ENCODE results near the gene JKAMP. TPM values are rescaled to one million over a fixed set of nuclear protein-coding genes. Genes with fewer than 3 reads are reported as not detected.

The JKAMP gene
- total RNA-seq, 5 donors from 2014 or later (not counting 1 experiment from before 2014, with no cell fraction given), result 13.8 to 27.0 (median 22.0) TPM

GRCh38 chr14:59475709-59476108 is 8.6 kb upstream of the JKAMP start:
- Histone ChIP-seq H3K36me3 (ENCODE audit: control insufficient read depth in 2 of 2, extremely low read depth in 1 of 2, insufficient read depth in 1 of 2, low read length in 1 of 2) (peaks cover 0 to 15% of the 10 kb centered on the region in 2 donors), H3K27me3 (replicated peaks in 1 of 2; ENCODE audit: control insufficient read depth in 2 of 2, extremely low read depth in 1 of 2, insufficient read depth in 2 of 2, low read length in 1 of 2) (no peaks in the 10 kb centered on the region), H3K9me3 (no peaks in the 10 kb centered on the region), H3K27ac (ENCODE audit: low read length) (no peak overlapping the region), H3K4me1 (ENCODE audit: control insufficient read depth in 1 of 2, extremely low read depth in 1 of 2, insufficient read depth in 2 of 2, low read length in 2 of 2) (no peaks in the 10 kb centered on the region), H3K4me3 (ENCODE audit: control insufficient read depth in 1 of 2, extremely low read depth in 1 of 2, low read length in 1 of 2) (no peak overlapping the region)
- H3K36me3 Mint-ChIP-seq, result peaks cover 20% of the 10 kb centered on the region
- WGBS (ENCODE audit: insufficient coverage), result no CpG with 5 or more reads among the region's 1 CpG
- no peak overlapping the region for H3K4me3 Mint-ChIP-seq
- ChIA-PET CTCF (interaction anchor here in 1 of 2 donors (0.5 kb wide), 1 partner anchor 680 kb away, joined by 4 read pairs; no protein-coding TSS in a partner anchor), POLR2A (no interaction called here)
- DNase-seq, result no peak
- no peaks in the 10 kb centered on the region for H3K9me3 Mint-ChIP-seq
- H3K27ac Mint-ChIP-seq, result no peak overlapping the region
- H3K4me1 Mint-ChIP-seq, result peaks cover 10 to 22% (median 21%) of the 10 kb centered on the region in 3 donors
- ATAC-seq (replicated peaks in 1 of 4), result no peak
- H3K27me3 Mint-ChIP-seq, result no peaks in the 10 kb centered on the region

- peaks cover 38 to 48% (median 48%) of the 10 kb centered on the region in 3 donors for H3K4me1 Mint-ChIP-seq
- H3K4me3 Mint-ChIP-seq, result no peak overlapping the region
- POLR2A ChIA-PET, result no interaction called here
- peaks cover 13 to 15% of the 10 kb centered on the region in 2 experiments for H3K4me1 ChIP-seq (ENCODE audit: control insufficient read depth in 1 of 2, extremely low read depth in 1 of 2, insufficient read depth in 2 of 2, low read length in 2 of 2)
- H3K27me3 Mint-ChIP-seq, result no peaks in the 10 kb centered on the region
- no peak for ATAC-seq (replicated peaks in 1 of 4)
- H3K27me3 ChIP-seq (replicated peaks in 1 of 2; ENCODE audit: control insufficient read depth in 2 of 2, extremely low read depth in 1 of 2, insufficient read depth in 2 of 2, low read length in 1 of 2), result no peaks in the 10 kb centered on the region
- H3K9me3 ChIP-seq, result no peaks in the 10 kb centered on the region
- H3K9me3 Mint-ChIP-seq, result no peaks in the 10 kb centered on the region
- H3K27ac ChIP-seq (ENCODE audit: low read length), result no peak overlapping the region
- DNase-seq, result no peak
- no peak overlapping the region for H3K27ac Mint-ChIP-seq
- H3K4me3 ChIP-seq (ENCODE audit: control insufficient read depth in 1 of 2, extremely low read depth in 1 of 2, low read length in 1 of 2), result no peak overlapping the region
- CTCF ChIA-PET, result no interaction called here
- H3K36me3 Mint-ChIP-seq, result peaks cover 14% of the 10 kb centered on the region
- peaks cover 0 to 15% of the 10 kb centered on the region in 2 donors for H3K36me3 ChIP-seq (ENCODE audit: control insufficient read depth in 2 of 2, extremely low read depth in 1 of 2, insufficient read depth in 1 of 2, low read length in 1 of 2)
- WGBS (ENCODE audit: insufficient coverage), result 100% methylated on average over 1 of the region's 3 CpGs
Observed at GRCh38 chr14:59478540-59478939, 5.8 kb upstream of the JKAMP start.

GRCh38 chr14:59480166-59480565 is 4.2 kb upstream of the JKAMP start:
- ChIA-PET CTCF (no interaction called here), POLR2A (no interaction called here)
- peaks cover 15% of the 10 kb centered on the region in 2 experiments for H3K4me1 ChIP-seq (ENCODE audit: control insufficient read depth in 1 of 2, extremely low read depth in 1 of 2, insufficient read depth in 2 of 2, low read length in 2 of 2)
- H3K27me3 ChIP-seq (replicated peaks in 1 of 2; ENCODE audit: control insufficient read depth in 2 of 2, extremely low read depth in 1 of 2, insufficient read depth in 2 of 2, low read length in 1 of 2), result no peaks in the 10 kb centered on the region
- peaks cover 45 to 54% (median 54%) of the 10 kb centered on the region in 3 donors for H3K4me1 Mint-ChIP-seq
- DNase-seq (no peak), ATAC-seq (replicated peaks in 1 of 4) (no peak)
- WGBS (ENCODE audit: insufficient coverage), result no CpG with 5 or more reads among the region's 1 CpG
- H3K36me3 ChIP-seq (ENCODE audit: control insufficient read depth in 2 of 2, extremely low read depth in 1 of 2, insufficient read depth in 1 of 2, low read length in 1 of 2), result peaks cover 0 to 9% of the 10 kb centered on the region in 2 donors
- H3K4me3 Mint-ChIP-seq, result peak overlapping the region in 1 of 3 donors; percentile 22
- no peaks in the 10 kb centered on the region for H3K9me3 Mint-ChIP-seq
- H3K4me3 ChIP-seq (ENCODE audit: control insufficient read depth in 1 of 2, extremely low read depth in 1 of 2, low read length in 1 of 2), result no peak overlapping the region
- H3K9me3 ChIP-seq, result no peaks in the 10 kb centered on the region
- H3K27me3 Mint-ChIP-seq, result no peaks in the 10 kb centered on the region
- H3K27ac Mint-ChIP-seq, result peak overlapping the region; percentile 12 to 71
- H3K36me3 Mint-ChIP-seq, result peaks cover 12% of the 10 kb centered on the region
- H3K27ac ChIP-seq (ENCODE audit: low read length), result no peak overlapping the region

- Histone ChIP-seq H3K4me3 (ENCODE audit: control insufficient read depth in 1 of 2, extremely low read depth in 1 of 2, low read length in 1 of 2) (no peak overlapping the region), H3K27me3 (replicated peaks in 1 of 2; ENCODE audit: control insufficient read depth in 2 of 2, extremely low read depth in 1 of 2, insufficient read depth in 2 of 2, low read length in 1 of 2) (no peaks in the 10 kb centered on the region), H3K36me3 (ENCODE audit: control insufficient read depth in 2 of 2, extremely low read depth in 1 of 2, insufficient read depth in 1 of 2, low read length in 1 of 2) (peaks cover 0 to 3% of the 10 kb centered on the region in 2 donors), H3K9me3 (no peaks in the 10 kb centered on the region), H3K4me1 (ENCODE audit: control insufficient read depth in 1 of 2, extremely low read depth in 1 of 2, insufficient read depth in 2 of 2, low read length in 2 of 2) (peaks cover 20 to 24% of the 10 kb centered on the region in 2 experiments), H3K27ac (ENCODE audit: low read length) (no peak overlapping the region)
- CTCF ChIA-PET, result no interaction called here
- POLR2A ChIA-PET, result no interaction called here
- no CpG with 5 or more reads among the region's 2 CpGs for WGBS (ENCODE audit: insufficient coverage)
- no peak for DNase-seq
- peaks cover 54 to 66% (median 66%) of the 10 kb centered on the region in 3 donors for H3K4me1 Mint-ChIP-seq
- H3K4me3 Mint-ChIP-seq, result no peak overlapping the region
- peak overlapping the region in 1 of 2 donors; percentile 53 for H3K27ac Mint-ChIP-seq
- H3K27me3 Mint-ChIP-seq, result no peaks in the 10 kb centered on the region
- no peak for ATAC-seq (replicated peaks in 1 of 4)
- H3K9me3 Mint-ChIP-seq, result no peaks in the 10 kb centered on the region
- peaks cover 11% of the 10 kb centered on the region for H3K36me3 Mint-ChIP-seq
Observed at GRCh38 chr14:59481407-59481806, 2.9 kb upstream of the JKAMP start.

- WGBS (ENCODE audit: insufficient coverage), result 100% methylated on average over 2 of the region's 2 CpGs
- Histone ChIP-seq H3K27ac (ENCODE audit: low read length) (no peak overlapping the region), H3K27me3 (replicated peaks in 1 of 2; ENCODE audit: control insufficient read depth in 2 of 2, extremely low read depth in 1 of 2, insufficient read depth in 2 of 2, low read length in 1 of 2) (no peaks in the 10 kb centered on the region), H3K4me1 (ENCODE audit: control insufficient read depth in 1 of 2, extremely low read depth in 1 of 2, insufficient read depth in 2 of 2, low read length in 2 of 2) (peaks cover 20 to 28% of the 10 kb centered on the region in 2 experiments), H3K4me3 (ENCODE audit: control insufficient read depth in 1 of 2, extremely low read depth in 1 of 2, low read length in 1 of 2) (no peak overlapping the region), H3K36me3 (ENCODE audit: control insufficient read depth in 2 of 2, extremely low read depth in 1 of 2, insufficient read depth in 1 of 2, low read length in 1 of 2) (no peaks in the 10 kb centered on the region), H3K9me3 (no peaks in the 10 kb centered on the region)
- Mint-ChIP-seq H3K27ac (peak overlapping the region in 1 of 2 donors; percentile 83), H3K27me3 (no peaks in the 10 kb centered on the region), H3K4me1 (peaks cover 54 to 66% (median 66%) of the 10 kb centered on the region in 3 donors), H3K4me3 (peak overlapping the region; percentile 89 to 97 (median 95)), H3K9me3 (no peaks in the 10 kb centered on the region), H3K36me3 (peaks cover 7% of the 10 kb centered on the region)
- ChIA-PET CTCF (no interaction called here), POLR2A (no interaction called here)
- ATAC-seq (replicated peaks in 1 of 4) (no peak), DNase-seq (no peak)
Observed at GRCh38 chr14:59481871-59482540, 2.3 kb upstream of the JKAMP start.

GRCh38 chr14:59482541-59483331 is 1.6 kb upstream of the JKAMP start:
- 92% methylated on average over 2 of the region's 6 CpGs for WGBS (ENCODE audit: insufficient coverage)
- Mint-ChIP-seq H3K27ac (peak overlapping the region; percentile 41 to 83), H3K9me3 (no peaks in the 10 kb centered on the region), H3K36me3 (peaks cover 3% of the 10 kb centered on the region), H3K4me1 (peaks cover 54 to 68% (median 64%) of the 10 kb centered on the region in 3 donors), H3K4me3 (peak overlapping the region; percentile 89 to 97 (median 95)), H3K27me3 (no peaks in the 10 kb centered on the region)
- H3K27ac ChIP-seq (ENCODE audit: low read length), result no peak overlapping the region
- no peaks in the 10 kb centered on the region for H3K27me3 ChIP-seq (replicated peaks in 1 of 2; ENCODE audit: control insufficient read depth in 2 of 2, extremely low read depth in 1 of 2, insufficient read depth in 2 of 2, low read length in 1 of 2)
- no peaks in the 10 kb centered on the region for H3K9me3 ChIP-seq
- H3K4me3 ChIP-seq (ENCODE audit: control insufficient read depth in 1 of 2, extremely low read depth in 1 of 2, low read length in 1 of 2), result peak overlapping the region; percentile 73 to 83
- ATAC-seq (replicated peaks in 1 of 4) (no peak), DNase-seq (no peak)
- POLR2A ChIA-PET, result no interaction called here
- peaks cover 0 to 3% of the 10 kb centered on the region in 2 donors for H3K36me3 ChIP-seq (ENCODE audit: control insufficient read depth in 2 of 2, extremely low read depth in 1 of 2, insufficient read depth in 1 of 2, low read length in 1 of 2)
- CTCF ChIA-PET, result no interaction called here
- peaks cover 20 to 28% of the 10 kb centered on the region in 2 experiments for H3K4me1 ChIP-seq (ENCODE audit: control insufficient read depth in 1 of 2, extremely low read depth in 1 of 2, insufficient read depth in 2 of 2, low read length in 2 of 2)

Measured in T-cell (primary cell).